Nephron (organoid): ENCODE data around the gene SHISAL1.

Experiments
- H3K27ac Mint-ChIP-seq, 3 experiments: 2 replicates each; pipeline ENCODE4 v1.8.0; 2020; ENCODE audit warnings: mixed read lengths in 3 of 3, mild to moderate bottlenecking in 2 of 3, moderate library complexity in 1 of 3
- H3K27me3 Mint-ChIP-seq: 2 replicates; pipeline ENCODE4 v1.8.0; 2021; ENCODE audit warnings: low read depth, mild to moderate bottlenecking, moderate library complexity, mixed read lengths
- H3K36me3 Mint-ChIP-seq: 2 replicates; pipeline ENCODE4 v1.8.0; 2020; ENCODE audit warnings: low read depth, mixed read lengths
- H3K4me1 Mint-ChIP-seq: 2 replicates; pipeline ENCODE4 v1.8.0; 2020; ENCODE audit warnings: mixed read lengths
- H3K4me3 Mint-ChIP-seq, 3 experiments: 2 replicates each; pipeline ENCODE4 v1.8.0; 2020; ENCODE audit warnings: mild to moderate bottlenecking in 3 of 3, mixed read lengths in 3 of 3, moderate library complexity in 2 of 3
- H3K9me3 Mint-ChIP-seq: 2 replicates; pipeline ENCODE4 v1.8.0; 2020; ENCODE audit warnings: mixed read lengths
- CTCF ChIP-seq, 3 experiments: fragments of 200-600 bp; sonication (generic); IDR thresholded peaks; one replicate each; pipeline ENCODE4 v1.5.0; 2021; ENCODE audit warnings: antibody characterized with exemption in 3 of 3; ENCODE audit not compliant: unreplicated experiment in 3 of 3

Gene SHISAL1

DNA sequence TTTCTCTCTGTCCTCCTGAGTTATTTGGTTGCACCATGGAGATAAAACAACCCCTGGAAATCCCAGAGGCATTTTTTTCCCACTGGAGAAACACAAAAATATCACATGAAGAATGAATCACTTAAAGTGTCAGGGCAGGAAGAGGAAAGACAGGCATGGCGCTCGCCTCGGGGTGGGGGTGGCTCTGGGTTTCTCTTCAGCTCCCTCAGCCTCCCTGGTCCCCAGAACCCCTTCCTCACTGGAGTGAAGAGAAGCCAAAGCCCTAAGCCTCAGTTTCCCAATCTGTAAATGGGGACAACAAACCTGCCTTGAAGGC is 938 bp downstream of the SHISAL1 start:
- Mint-ChIP-seq H3K4me1 (peaks cover 9% of the 10 kb centered on the region), H3K9me3 (no peaks in the 10 kb centered on the region), H3K36me3 (no peaks in the 10 kb centered on the region), H3K27me3 (peaks cover 4% of the 10 kb centered on the region), H3K27ac (no peak overlapping the region), H3K4me3 (no peak overlapping the region)
- TF ChIP-seq CTCF (IDR thresholded peaks at IDR 0.05; ENCODE audit: unreplicated experiment in 3 of 3) = no peak

GRCh38 chr22:44311104-44311854 is 1.5 kb downstream of the SHISAL1 start:
- H3K9me3 Mint-ChIP-seq = no peaks in the 10 kb centered on the region
- no peaks in the 10 kb centered on the region for H3K36me3 Mint-ChIP-seq
- H3K4me1 Mint-ChIP-seq = peaks cover 9% of the 10 kb centered on the region
- no peak for TF ChIP-seq CTCF (IDR thresholded peaks at IDR 0.05; ENCODE audit: unreplicated experiment in 3 of 3)
- H3K27me3 Mint-ChIP-seq = peaks cover 7% of the 10 kb centered on the region
- H3K27ac Mint-ChIP-seq = no peak overlapping the region
- H3K4me3 Mint-ChIP-seq = no peak overlapping the region

DNA sequence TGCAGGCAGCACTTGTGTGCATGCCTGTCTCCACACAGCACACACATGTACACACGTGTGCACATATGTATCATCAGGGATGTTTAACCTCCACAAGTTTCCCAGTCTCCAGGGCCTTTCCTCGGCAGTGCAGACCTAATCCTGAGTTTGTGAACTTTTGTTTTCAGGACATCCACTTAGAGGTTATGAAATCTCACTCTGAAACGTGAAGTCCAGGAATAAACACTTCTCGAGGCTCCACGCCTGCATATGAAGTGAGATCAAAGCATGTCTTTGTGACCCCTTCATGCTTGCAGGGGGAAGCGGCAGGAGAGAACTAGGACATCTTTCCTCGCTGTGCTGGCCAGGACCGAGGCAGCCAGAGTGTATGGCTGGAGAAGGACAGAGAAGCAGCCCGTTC is 3.1 kb downstream of the SHISAL1 start:
- peaks cover 16% of the 10 kb centered on the region for H3K4me1 Mint-ChIP-seq
- peak overlapping the region in 1 of 3 experiments; percentile 35 for H3K27ac Mint-ChIP-seq
- H3K4me3 Mint-ChIP-seq = no peak overlapping the region
- H3K9me3 Mint-ChIP-seq = no peaks in the 10 kb centered on the region
- TF ChIP-seq CTCF (IDR thresholded peaks at IDR 0.05; ENCODE audit: unreplicated experiment in 3 of 3) = no peak
- H3K27me3 Mint-ChIP-seq = peaks cover 4% of the 10 kb centered on the region
- no peaks in the 10 kb centered on the region for H3K36me3 Mint-ChIP-seq

DNA sequence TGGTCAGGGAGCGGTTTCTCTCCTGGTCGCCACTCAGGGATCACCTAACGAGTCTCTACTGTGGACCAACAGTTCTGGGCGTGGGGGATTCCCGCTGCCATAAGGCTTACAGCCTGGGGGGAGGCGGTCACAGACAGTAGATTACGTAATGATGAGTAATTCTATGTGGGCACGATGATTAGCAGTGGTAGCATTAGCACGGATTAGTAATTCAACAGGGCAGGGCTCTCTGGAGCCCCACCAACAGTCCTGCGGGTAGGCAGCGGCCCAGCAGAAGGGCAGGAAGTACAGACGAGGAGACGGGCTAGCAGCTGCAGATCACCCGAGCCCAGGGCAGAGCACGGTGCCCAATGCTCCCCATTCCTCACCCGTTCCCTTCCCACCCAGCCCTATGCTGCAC is 3.6 kb downstream of the SHISAL1 start:
- no peak overlapping the region for H3K4me3 Mint-ChIP-seq
- peaks cover 16% of the 10 kb centered on the region for H3K4me1 Mint-ChIP-seq
- TF ChIP-seq CTCF (IDR thresholded peaks at IDR 0.05; ENCODE audit: unreplicated experiment in 3 of 3) = no peak
- peaks cover 4% of the 10 kb centered on the region for H3K27me3 Mint-ChIP-seq
- no peaks in the 10 kb centered on the region for H3K36me3 Mint-ChIP-seq
- no peaks in the 10 kb centered on the region for H3K9me3 Mint-ChIP-seq
- H3K27ac Mint-ChIP-seq = peak overlapping the region in 2 of 3 experiments; percentile 15 to 35

GRCh38 chr22:44307509-44308169 is 5.1 kb downstream of the SHISAL1 start:
- Mint-ChIP-seq H3K4me1 (peaks cover 16% of the 10 kb centered on the region), H3K4me3 (no peak overlapping the region), H3K27ac (no peak overlapping the region), H3K9me3 (no peaks in the 10 kb centered on the region), H3K27me3 (peaks cover 4% of the 10 kb centered on the region), H3K36me3 (no peaks in the 10 kb centered on the region)
- no peak for TF ChIP-seq CTCF (IDR thresholded peaks at IDR 0.05; ENCODE audit: unreplicated experiment in 3 of 3)

DNA sequence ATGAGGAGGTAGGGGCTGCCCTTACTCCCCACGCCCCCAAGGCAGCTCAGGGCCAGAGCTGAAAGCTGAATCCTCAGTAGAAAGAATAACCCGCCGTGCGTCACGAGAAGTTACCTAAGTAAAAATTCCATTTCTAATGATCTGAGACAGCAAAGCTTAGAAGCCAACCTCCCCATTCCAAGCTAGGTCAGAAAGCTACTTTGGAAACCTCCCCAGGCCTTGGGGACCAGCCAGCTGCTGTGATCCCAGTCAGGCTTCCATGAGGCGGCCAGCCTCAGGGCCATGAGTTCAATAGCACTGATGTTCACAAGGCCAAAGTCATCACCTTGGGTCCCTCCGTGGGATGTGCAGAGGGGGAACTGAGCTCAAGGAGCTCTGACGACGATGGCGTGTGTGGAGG is 6.9 kb downstream of the SHISAL1 start:
- Mint-ChIP-seq H3K27ac (peak overlapping the region in 2 of 3 experiments; percentile 33 to 39), H3K36me3 (no peaks in the 10 kb centered on the region), H3K4me1 (peaks cover 21% of the 10 kb centered on the region), H3K4me3 (no peak overlapping the region), H3K27me3 (peaks cover 4% of the 10 kb centered on the region), H3K9me3 (no peaks in the 10 kb centered on the region)
- TF ChIP-seq CTCF (IDR thresholded peaks at IDR 0.05; ENCODE audit: unreplicated experiment in 3 of 3) = no peak
